WTC11 (cell line): Measurements from ENCODE around the gene FAU. TPM values are rescaled to one million over a fixed set of nuclear protein-coding genes. Genes with fewer than 3 reads are reported as not detected.

Source experiments
- ATAC-seq: fragments of 200-7000 bp; cut with Tn5 transposase; 2 replicates; pipeline ENCODE4 v1.10.0; 2021; ENCODE audit warnings: mild to moderate bottlenecking, moderate library complexity
- CTCF ChIA-PET: fragments of 300-600 bp; sonication (Branson Sonifier 250); formaldehyde crosslinking; loops from one replicate; lab custom pipeline; 2021; ENCODE audit warnings: antibody characterized with exemption; lab: Charles Lee
- POLR2A ChIA-PET: fragments of 350-600 bp; sonication (Branson Sonifier 250); formaldehyde crosslinking; loops from one replicate; lab custom pipeline; 2021; ENCODE audit warnings: antibody characterized with exemption; lab: Charles Lee
- DNase-seq: peaks from one replicate; pipeline ENCODE4 v3.0.0; 2021; ENCODE audit warnings: low spot score
- H3K27ac Mint-ChIP-seq: 2 replicates; pipeline ENCODE4 v1.8.0; 2021; ENCODE audit warnings: mixed read lengths
- H3K27me3 Mint-ChIP-seq: 2 replicates; pipeline ENCODE4 v1.8.0; 2021; ENCODE audit warnings: low read depth, mild to moderate bottlenecking, moderate library complexity, mixed read lengths
- H3K36me3 Mint-ChIP-seq: 2 replicates; pipeline ENCODE4 v1.8.0; 2021; ENCODE audit warnings: mixed read lengths
- H3K4me1 Mint-ChIP-seq: 2 replicates; pipeline ENCODE4 v1.8.0; 2022; ENCODE audit warnings: mixed read lengths
- H3K4me3 Mint-ChIP-seq: 2 replicates; pipeline ENCODE4 v1.8.0; 2021; ENCODE audit warnings: mild to moderate bottlenecking, moderate library complexity, mixed read lengths
- H3K9me3 Mint-ChIP-seq: 2 replicates; pipeline ENCODE4 v1.8.0; 2021; ENCODE audit warnings: mixed read lengths
- ATF6 ChIP-seq: sonication (generic); formaldehyde crosslinking; IDR thresholded peaks from 2 replicates; pipeline ENCODE4 v1.8.1; 2023; ENCODE audit warnings: mild to moderate bottlenecking, missing genetic modification reagents
- CBFB ChIP-seq: sonication (generic); formaldehyde crosslinking; IDR thresholded peaks from 2 replicates; pipeline ENCODE4 v1.8.1; 2022; ENCODE audit warnings: mild to moderate bottlenecking, low read depth, missing genetic modification reagents
- E2F4 ChIP-seq: sonication (generic); formaldehyde crosslinking; IDR thresholded peaks from 2 replicates; pipeline ENCODE4 v1.8.1; 2022; ENCODE audit warnings: low read depth, mild to moderate bottlenecking, moderate library complexity, missing genetic modification reagents, borderline replicate concordance
- E2F5 ChIP-seq: sonication (generic); formaldehyde crosslinking; IDR thresholded peaks from 2 replicates; pipeline ENCODE4 v1.8.1; 2022; ENCODE audit warnings: mild to moderate bottlenecking, moderate library complexity, missing genetic modification reagents
- GABPB1 ChIP-seq: sonication (generic); formaldehyde crosslinking; IDR thresholded peaks from 2 replicates; pipeline ENCODE4 v1.8.1; 2023; ENCODE audit warnings: mild to moderate bottlenecking, missing genetic modification reagents
- HMGXB4 ChIP-seq: sonication (generic); formaldehyde crosslinking; IDR thresholded peaks from 2 replicates; pipeline ENCODE4 v1.8.1; 2023; ENCODE audit warnings: mild to moderate bottlenecking, moderate library complexity, missing genetic modification reagents
- JAZF1 ChIP-seq: fragments of 250-450 bp; sonication (Bioruptor Pico); IDR thresholded peaks from 2 replicates; pipeline ENCODE4 v1.9.0; 2021; ENCODE audit warnings: moderate library complexity, mild to moderate bottlenecking, inconsistent platforms
- PREB ChIP-seq: sonication (generic); formaldehyde crosslinking; IDR thresholded peaks from 2 replicates; pipeline ENCODE4 v1.8.1; 2022; ENCODE audit warnings: mild to moderate bottlenecking, missing genetic modification reagents, moderate library complexity, borderline replicate concordance
- TCF7 ChIP-seq: sonication (generic); formaldehyde crosslinking; IDR thresholded peaks from 2 replicates; pipeline ENCODE4 v1.8.0; 2022; ENCODE audit warnings: mild to moderate bottlenecking, low read depth, missing genetic modification reagents, moderate library complexity
- TEAD4 ChIP-seq: sonication (generic); formaldehyde crosslinking; IDR thresholded peaks from 2 replicates; pipeline ENCODE4 v1.8.0; 2022; ENCODE audit warnings: mild to moderate bottlenecking, missing genetic modification reagents
- USF1 ChIP-seq: sonication (generic); formaldehyde crosslinking; IDR thresholded peaks from 2 replicates; pipeline ENCODE4 v1.8.0; 2022; ENCODE audit warnings: mild to moderate bottlenecking, missing genetic modification reagents
- USF2 ChIP-seq: sonication (generic); formaldehyde crosslinking; IDR thresholded peaks from 2 replicates; pipeline ENCODE4 v1.8.1; 2023; ENCODE audit warnings: mild to moderate bottlenecking, missing genetic modification reagents, moderate library complexity
- ZBTB21 ChIP-seq: sonication (generic); formaldehyde crosslinking; IDR thresholded peaks from 2 replicates; pipeline ENCODE4 v1.8.1; 2023; ENCODE audit warnings: mild to moderate bottlenecking, missing genetic modification reagents, borderline replicate concordance
- ZMAT4 ChIP-seq: fragments of 250-450 bp; sonication (Bioruptor Pico); IDR thresholded peaks from 2 replicates; pipeline ENCODE4 v1.9.0; 2021; ENCODE audit warnings: mild to moderate bottlenecking
- ZNF219 ChIP-seq: sonication (generic); formaldehyde crosslinking; IDR thresholded peaks from 2 replicates; pipeline ENCODE4 v1.8.0; 2023; ENCODE audit warnings: missing genetic modification reagents, mild to moderate bottlenecking, borderline replicate concordance
- ZNF232 ChIP-seq: sonication (generic); formaldehyde crosslinking; IDR thresholded peaks from 2 replicates; pipeline ENCODE4 v1.8.0; 2022; ENCODE audit warnings: mild to moderate bottlenecking, missing genetic modification reagents
- ZNF263 ChIP-seq: sonication (generic); formaldehyde crosslinking; IDR thresholded peaks from 2 replicates; pipeline ENCODE4 v1.8.1; 2022; ENCODE audit warnings: low read depth, mild to moderate bottlenecking, moderate library complexity, missing genetic modification reagents
- ZNF396 ChIP-seq: fragments of 250-450 bp; sonication (Bioruptor Pico); IDR thresholded peaks from 2 replicates; pipeline ENCODE4 v1.8.0; 2021; ENCODE audit warnings: mild to moderate bottlenecking, moderate library complexity, borderline replicate concordance
- ZNF532 ChIP-seq: fragments of 250-450 bp; sonication (Bioruptor Pico); IDR thresholded peaks from 2 replicates; pipeline ENCODE4 v1.9.0; 2021; ENCODE audit warnings: mild to moderate bottlenecking, borderline replicate concordance
- total RNA-seq: library from RNA; stranded (reverse); gene quantifications from 3 replicates; pipeline ENCODE4 v1.2.3, GENCODE V29; 2021

FAU gene
- total RNA-seq, 1 experiment from 2014 or later = 991 TPM

- ChIA-PET POLR2A (interaction anchor here (0.7 to 1.6 kb wide), 2 partner anchors 17 to 21 kb away, joined by 3 to 5 read pairs; partner anchors contain the start of gene ZNHIT2), CTCF (interaction anchor here (1.6 to 9.9 kb wide), 3 partner anchors 16 to 109 kb away, joined by 3 to 104 read pairs (median 3); partner anchors contain the start of genes TM7SF2 and ZNHIT2)
- H3K27ac Mint-ChIP-seq = peak overlapping the region; percentile 99
- peak overlapping the region; percentile 90 for H3K4me3 Mint-ChIP-seq
- H3K9me3 Mint-ChIP-seq = no peaks in the 10 kb centered on the region
- H3K36me3 Mint-ChIP-seq = peaks cover 8% of the 10 kb centered on the region
- no peak for TF ChIP-seq ATF6 (CRISPR knock-in tag)
- TF ChIP-seq ZMAT4 (CRISPR knock-in tag) = no peak
- TF ChIP-seq TEAD4 (CRISPR knock-in tag) = no peak
- no peak for TF ChIP-seq ZBTB21 (CRISPR knock-in tag)
- no peak for TF ChIP-seq USF2
- no peak for TF ChIP-seq E2F4 (CRISPR knock-in tag)
- no peak for TF ChIP-seq ZNF263
- TF ChIP-seq HMGXB4 (CRISPR knock-in tag) = no peak
- no peak for TF ChIP-seq ZNF219 (CRISPR knock-in tag)
- no peak for TF ChIP-seq USF1
- no peak for TF ChIP-seq PREB (CRISPR knock-in tag)
- DNase-seq = no peak
- peaks cover 6% of the 10 kb centered on the region for H3K4me1 Mint-ChIP-seq
- no peak for ATAC-seq
- H3K27me3 Mint-ChIP-seq = no peaks in the 10 kb centered on the region
These were observed 26.5 kb downstream of the FAU start for GRCh38 chr11:65095427-65095826.

- POLR2A ChIA-PET = no interaction called here
- H3K36me3 Mint-ChIP-seq = peaks cover 2% of the 10 kb centered on the region
- no peaks in the 10 kb centered on the region for H3K9me3 Mint-ChIP-seq
- ATAC-seq (no peak), DNase-seq (no peak)
- H3K27ac Mint-ChIP-seq = no peak overlapping the region
- H3K4me3 Mint-ChIP-seq = no peak overlapping the region
- H3K4me1 Mint-ChIP-seq = peaks cover under 1% of the 10 kb centered on the region
- CTCF ChIA-PET = interaction anchor here (0.6 to 2.7 kb wide), 4 partner anchors 20 to 242 kb away, joined by 6 to 11 read pairs (median 7); partner anchors contain the start of gene ARL2
- no peaks in the 10 kb centered on the region for H3K27me3 Mint-ChIP-seq
- TF ChIP-seq ZNF396 (CRISPR knock-in tag) (no peak), JAZF1 (no peak), PREB (CRISPR knock-in tag) (no peak), TCF7 (no peak), E2F5 (CRISPR knock-in tag) (no peak), ZNF532 (CRISPR knock-in tag) (no peak), ZNF232 (CRISPR knock-in tag) (no peak), GABPB1 (CRISPR knock-in tag) (no peak), CBFB (no peak)
These were observed 31.3 kb downstream of the FAU start for GRCh38 chr11:65090628-65091027.
